Natural killer cell (primary cell): ENCODE data around the gene MARCHF10. TPM values are rescaled to one million over a fixed set of nuclear protein-coding genes. Genes with fewer than 3 reads are reported as not detected.

ENCODE experiments used
- ATAC-seq, 3 donors: fragments of 150-1000 bp in 2 of 3; fragments of 200-7000 bp in 1 of 3; cut with Tn5 transposase; 1 replicate in 1 of 3; 2 replicates in 2 of 3; pipeline ENCODE4 v1.10.0; 2021; ENCODE audit warnings: mild to moderate bottlenecking in 2 of 3, moderate library complexity in 2 of 3
- DNase-seq, 2 donors: peaks; one replicate each; pipeline versions ENCODE4 v3.0.0 to v3.0.0-alpha.2; 2013 to 2021; ENCODE audit warnings: mixed read lengths in 1 of 2
- H3K27ac ChIP-seq: one replicate; pipeline ENCODE4 v1.5.1; 2013; ENCODE audit warnings: mild to moderate bottlenecking, low read length
- H3K27me3 ChIP-seq: one replicate; pipeline ENCODE4 v1.6.1; 2013; ENCODE audit warnings: low read length; ENCODE audit not compliant: control insufficient read depth, insufficient read depth
- H3K36me3 ChIP-seq: one replicate; pipeline ENCODE4 v1.6.1; 2013; ENCODE audit warnings: low read length; ENCODE audit not compliant: control insufficient read depth, insufficient read depth
- H3K4me1 ChIP-seq: one replicate; pipeline ENCODE4 v1.6.1; 2013; ENCODE audit warnings: low read length; ENCODE audit not compliant: control insufficient read depth, insufficient read depth
- H3K4me3 ChIP-seq: one replicate; pipeline ENCODE4 v1.5.1; 2013; ENCODE audit warnings: low read length
- H3K9me3 ChIP-seq: one replicate; pipeline ENCODE4 v1.6.1; 2013; ENCODE audit warnings: low read length; ENCODE audit not compliant: control insufficient read depth, insufficient read depth
- H3K27ac Mint-ChIP-seq, 2 donors: one replicate each; pipeline ENCODE4 v1.8.0; 2022; ENCODE audit warnings: mild to moderate bottlenecking in 2 of 2, mixed read lengths in 2 of 2, moderate library complexity in 1 of 2
- H3K27me3 Mint-ChIP-seq, 2 donors: one replicate each; pipeline ENCODE4 v1.8.0; 2022; ENCODE audit warnings: low read depth in 2 of 2, mixed read lengths in 2 of 2
- H3K36me3 Mint-ChIP-seq: one replicate; pipeline ENCODE4 v1.8.0; 2022; ENCODE audit warnings: mixed read lengths
- H3K4me1 Mint-ChIP-seq, 2 donors: one replicate each; pipeline ENCODE4 v1.8.0; 2022; ENCODE audit warnings: mixed read lengths in 2 of 2
- H3K4me3 Mint-ChIP-seq: one replicate; pipeline ENCODE4 v1.8.0; 2022; ENCODE audit warnings: mild to moderate bottlenecking, moderate library complexity, mixed read lengths
- H3K9me3 Mint-ChIP-seq, 2 donors: one replicate each; pipeline ENCODE4 v1.8.0; 2022; ENCODE audit warnings: mixed read lengths in 2 of 2
- CTCF ChIP-seq: fragments of 200-600 bp; IDR thresholded peaks from one replicate; pipeline ENCODE4 v1.8.0; 2022; ENCODE audit warnings: antibody characterized with exemption
- WGBS: methylation state at CpG from one replicate; pipeline ENCODE4 v1.1.7; 2013; ENCODE audit warnings: missing lambda C conversion rate; ENCODE audit not compliant: insufficient coverage; 5-methylcytosine and 5-hydroxymethylcytosine counted together
- intact Hi-C: fragments of 100-400 bp; cut with micrococcal nuclease; formaldehyde crosslinking; loops from one replicate; pipeline ENCODE4 v1.14.2; 2022
- total RNA-seq, 4 donors: library from RNA; stranded (reverse); fragments of 120-200 nt in 1 of 4; gene quantifications; one replicate each; pipeline versions ENCODE4 v1.2.3 to v1.2.4, GENCODE V29; 2013 to 2022

Gene MARCHF10
- total RNA-seq, 3 donors from 2014 or later (not counting 1 experiment from before 2014, with no cell fraction given): 0.35 to 1.2 (median 0.40) TPM

- WGBS: 94% methylated on average over 15 of the region's 17 CpGs
- Mint-ChIP-seq H3K4me1 (peaks cover 9% of the 10 kb centered on the region in 2 donors), H3K27me3 (no peaks in the 10 kb centered on the region), H3K36me3 (no peaks in the 10 kb centered on the region), H3K4me3 (no peak overlapping the region), H3K9me3 (no peaks in the 10 kb centered on the region), H3K27ac (no peak overlapping the region)
- peaks cover 11% of the 10 kb centered on the region for H3K4me1 ChIP-seq
- H3K4me3 ChIP-seq: no peak overlapping the region
- H3K27ac ChIP-seq: no peak overlapping the region
- ATAC-seq (no peak), DNase-seq (no peak)
- no peaks in the 10 kb centered on the region for H3K27me3 ChIP-seq
- H3K9me3 ChIP-seq: no peaks in the 10 kb centered on the region
- intact Hi-C loops: no loop called here
- H3K36me3 ChIP-seq: no peaks in the 10 kb centered on the region
- no peak for TF ChIP-seq CTCF
Measured at GRCh38 chr17:62713086-62713881, 94.8 kb downstream of the MARCHF10 start.

GRCh38 chr17:62712171-62712581, 95.9 kb downstream of the MARCHF10 start:
- no peaks in the 10 kb centered on the region for H3K9me3 Mint-ChIP-seq
- H3K4me3 ChIP-seq: no peak overlapping the region
- no peaks in the 10 kb centered on the region for H3K36me3 ChIP-seq
- no peak overlapping the region for H3K4me3 Mint-ChIP-seq
- H3K4me1 Mint-ChIP-seq: no peaks in the 10 kb centered on the region
- ATAC-seq: no peak
- no peak for TF ChIP-seq CTCF
- no peak overlapping the region for H3K27ac ChIP-seq
- no peaks in the 10 kb centered on the region for H3K4me1 ChIP-seq
- H3K27me3 ChIP-seq: no peaks in the 10 kb centered on the region
- H3K27me3 Mint-ChIP-seq: no peaks in the 10 kb centered on the region
- H3K27ac Mint-ChIP-seq: no peak overlapping the region
- H3K36me3 Mint-ChIP-seq: no peaks in the 10 kb centered on the region
- WGBS: 91% methylated on average over 8 of the region's 8 CpGs
- no peaks in the 10 kb centered on the region for H3K9me3 ChIP-seq
- intact Hi-C loops: no loop called here
- no peak for DNase-seq

GRCh38 chr17:62708587-62708986, 99.5 kb downstream of the MARCHF10 start:
- Mint-ChIP-seq H3K36me3 (no peaks in the 10 kb centered on the region), H3K27me3 (no peaks in the 10 kb centered on the region), H3K9me3 (no peaks in the 10 kb centered on the region), H3K4me3 (no peak overlapping the region), H3K27ac (no peak overlapping the region), H3K4me1 (peaks cover 9 to 10% of the 10 kb centered on the region in 2 donors)
- Histone ChIP-seq H3K4me1 (peaks cover 18% of the 10 kb centered on the region), H3K36me3 (no peaks in the 10 kb centered on the region), H3K4me3 (no peak overlapping the region), H3K27ac (no peak overlapping the region), H3K27me3 (no peaks in the 10 kb centered on the region), H3K9me3 (no peaks in the 10 kb centered on the region)
- 61% methylated on average over 2 of the region's 2 CpGs for WGBS
- DNase-seq: no peak
- no peak for TF ChIP-seq CTCF
- no peak for ATAC-seq
- intact Hi-C loops: no loop called here

GRCh38 chr17:62707425-62707739, 100.7 kb downstream of the MARCHF10 start:
- no peaks in the 10 kb centered on the region for H3K36me3 Mint-ChIP-seq
- WGBS: 97% methylated on average over 9 of the region's 9 CpGs
- no peaks in the 10 kb centered on the region for H3K27me3 Mint-ChIP-seq

More at GRCh38 chr17:62707425-62707739, 100.7 kb downstream of the MARCHF10 start:
- ATAC-seq (no peak), DNase-seq (no peak)
- H3K9me3 ChIP-seq: no peaks in the 10 kb centered on the region
- no peaks in the 10 kb centered on the region for H3K36me3 ChIP-seq
- H3K4me3 ChIP-seq: no peak overlapping the region
- H3K27ac ChIP-seq: no peak overlapping the region
- H3K9me3 Mint-ChIP-seq: no peaks in the 10 kb centered on the region
- peak overlapping the region; percentile 28 for H3K4me3 Mint-ChIP-seq
- intact Hi-C loops: no loop called here
- H3K27ac Mint-ChIP-seq: no peak overlapping the region
- H3K4me1 Mint-ChIP-seq: peaks cover 10 to 12% of the 10 kb centered on the region in 2 donors
- no peaks in the 10 kb centered on the region for H3K27me3 ChIP-seq
- no peak for TF ChIP-seq CTCF
- peaks cover 23% of the 10 kb centered on the region for H3K4me1 ChIP-seq
